Activated effector memory CD4-positive, alpha-beta T cell treated with anti-CD3 and anti-CD28 coated beads, Interleukin-2, amount 50 U/mL, for 16 hours (primary cell): Measurements from ENCODE around the gene CDR2L.

Experiments
- DNase-seq: peaks from one replicate; pipeline ENCODE4 v3.0.0-alpha.2; 2020

Gene CDR2L

DNA sequence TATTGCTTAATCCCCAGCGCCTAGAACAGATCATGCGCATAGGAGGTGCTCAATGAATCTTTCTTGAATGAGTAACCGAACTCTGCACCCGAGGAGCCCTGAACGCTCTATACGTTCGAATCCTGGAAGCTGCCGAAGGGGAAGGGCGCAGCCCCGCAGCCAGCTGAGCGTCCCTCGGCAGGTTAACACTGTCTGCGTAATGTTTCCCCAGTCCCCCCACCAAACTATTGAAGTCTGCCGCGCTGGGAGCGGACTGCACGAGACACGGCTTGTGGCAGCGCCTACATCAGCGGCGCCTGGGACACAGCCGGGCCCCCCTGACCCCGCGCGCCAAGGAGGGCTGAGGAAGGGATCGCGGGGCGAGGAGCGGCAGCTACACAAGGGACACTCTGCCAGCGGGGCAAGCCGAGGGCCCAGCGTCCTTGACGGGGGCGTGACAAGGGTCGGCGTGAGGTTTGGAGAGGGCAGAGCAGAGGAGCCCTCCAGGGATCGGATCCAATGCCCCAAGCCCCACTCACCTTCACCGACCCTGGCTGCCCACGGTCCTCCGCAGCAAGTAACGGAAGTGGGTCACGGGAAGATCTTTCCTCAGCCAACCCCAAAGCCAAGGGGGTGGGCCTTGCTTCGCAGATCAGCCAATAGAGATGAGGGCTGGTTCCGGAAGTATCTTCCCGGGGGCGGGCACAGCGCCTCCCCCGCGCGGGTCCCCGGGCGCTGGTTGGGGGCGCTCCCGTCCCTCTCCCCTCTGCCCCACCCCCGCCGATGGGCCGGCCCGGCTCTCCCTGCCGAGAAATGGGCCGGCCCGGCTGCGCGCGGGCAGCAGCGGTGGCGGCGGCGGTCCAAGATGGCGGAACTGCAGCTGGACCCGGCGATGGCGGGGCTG is 59.2 kb downstream of the CDR2L start, which contains the start of the genes ATP5PD and KCTD2:
Gene ATP5PD (minus strand): TSS at position 563 of the 883 bp plus-strand sequence. CDS start 4,319 bp downstream, outside the sequence.
Gene KCTD2 (plus strand): TSS at position 819 of the 883 bp plus-strand sequence. CDS start 26 bp downstream, at position 845.
- peak; percentile 98 for DNase-seq

DNA sequence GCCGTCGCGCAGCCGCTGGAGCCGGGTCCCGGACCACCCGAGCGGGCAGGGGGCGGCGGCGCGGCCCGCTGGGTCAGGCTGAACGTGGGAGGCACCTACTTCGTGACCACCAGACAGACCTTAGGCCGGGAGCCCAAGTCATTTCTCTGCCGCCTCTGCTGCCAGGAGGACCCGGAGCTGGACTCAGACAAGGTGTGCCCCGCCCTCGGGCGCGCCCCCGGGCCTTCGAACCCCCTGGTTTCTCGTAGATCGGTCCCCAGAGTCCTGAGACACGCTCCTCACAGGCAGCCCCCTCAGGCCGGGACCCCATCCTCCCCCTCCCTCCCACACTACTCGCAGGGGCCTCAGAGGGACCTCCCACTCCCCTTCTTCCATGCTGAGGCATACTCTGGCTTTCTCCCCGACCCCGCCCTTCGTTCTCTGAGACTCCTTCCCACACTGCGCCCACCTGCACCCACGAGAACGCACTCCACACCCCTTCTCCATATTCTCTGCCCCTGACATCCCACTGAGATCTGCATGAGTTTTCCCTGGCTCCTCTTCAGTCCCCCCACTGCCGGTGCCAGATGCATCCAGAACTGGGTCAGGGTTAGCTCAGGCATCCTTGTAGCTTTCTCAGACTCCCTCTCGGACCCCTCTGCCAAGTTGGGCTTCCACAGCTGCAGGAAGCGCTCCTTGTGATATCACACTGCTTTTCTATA is 60.1 kb downstream of the CDR2L start:
- peak; percentile 75 for DNase-seq

DNA sequence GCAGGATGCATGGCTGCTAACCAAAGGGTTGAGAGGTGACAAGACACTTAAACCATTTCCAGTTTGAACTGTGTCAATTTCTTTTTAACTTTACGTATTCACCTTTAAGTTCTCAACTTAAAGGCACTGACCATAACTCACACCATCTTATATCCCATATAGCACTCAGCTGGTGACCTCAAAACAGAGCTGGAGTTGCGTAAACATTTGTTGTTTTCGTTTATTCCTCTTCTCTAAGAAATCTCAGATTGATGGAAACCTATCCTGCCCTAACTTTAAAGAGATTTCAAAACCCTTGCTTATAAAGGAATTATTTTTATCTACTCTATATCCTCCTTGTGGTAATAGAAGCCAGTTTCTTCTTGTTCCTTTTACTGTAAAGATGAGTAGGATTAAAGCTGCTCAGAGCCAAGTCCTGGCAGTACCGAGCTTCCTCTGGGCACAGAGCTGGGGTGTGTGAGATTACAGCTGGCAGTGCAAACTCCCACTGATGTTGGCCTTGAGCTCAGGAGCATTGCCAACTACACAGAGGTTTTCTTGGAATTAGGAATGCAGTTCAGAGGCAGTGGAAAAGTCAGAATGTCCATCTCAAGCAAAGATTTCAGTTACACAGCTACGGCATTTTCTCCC is 60.9 kb downstream of the CDR2L start:
- no peak for DNase-seq

DNA sequence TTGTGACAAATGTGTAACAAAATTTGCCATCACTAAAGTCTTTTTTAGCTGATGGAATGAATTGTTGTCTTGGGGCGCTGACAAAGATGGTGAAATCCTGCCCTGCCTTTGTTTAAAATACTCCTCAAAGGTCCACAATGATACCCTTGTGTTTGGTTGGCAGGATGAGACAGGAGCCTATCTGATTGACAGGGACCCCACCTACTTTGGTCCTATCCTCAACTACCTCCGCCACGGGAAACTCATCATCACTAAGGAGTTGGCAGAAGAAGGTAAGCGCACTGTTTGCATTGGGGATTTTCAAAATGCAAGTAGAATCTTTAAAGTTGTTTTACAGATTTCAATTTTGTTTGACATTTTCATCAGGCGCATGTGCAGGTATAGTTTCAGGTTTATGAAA is 61.6 kb downstream of the CDR2L start:
- no peak for DNase-seq

GRCh38 chr17:75049706-75050105 is 62.3 kb downstream of the CDR2L start:
- DNase-seq, result no peak

DNA sequence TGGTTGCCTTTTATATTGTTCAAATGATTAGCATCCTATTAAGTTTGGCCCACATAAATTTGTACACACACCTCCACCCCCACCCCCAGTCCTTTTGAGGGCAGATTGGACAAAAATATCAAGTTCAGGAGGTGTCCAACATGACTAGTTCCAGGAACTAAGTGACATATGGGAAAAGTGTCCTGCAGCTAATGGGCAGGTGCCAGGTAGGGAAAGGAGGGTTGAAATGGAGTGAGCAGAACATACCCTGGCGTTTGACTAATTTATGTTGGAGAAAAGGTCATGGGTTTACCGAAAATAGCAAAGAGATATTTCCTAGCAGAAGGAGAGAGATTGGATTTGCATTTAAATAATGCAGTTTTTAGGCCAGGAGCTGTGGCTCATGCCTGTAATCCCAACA is 64.5 kb downstream of the CDR2L start:
- DNase-seq, result no peak
